Amygdala (tissue), 56 donors: ENCODE data around the gene ABHD1.
A peak's percentile ranks its signal among the peaks of the same experiment; 100 is the strongest.

Source experiments
- DNase-seq, 56 donors: peaks; one replicate each; lab custom pipeline; 2025; lab: John Stamatoyannopoulos, UW

Gene ABHD1

GRCh38 chr2:27086090-27086723, 37.4 kb upstream of the ABHD1 start:
- DNase-seq: peak; percentile 51 to 97 (median 89)

DNA sequence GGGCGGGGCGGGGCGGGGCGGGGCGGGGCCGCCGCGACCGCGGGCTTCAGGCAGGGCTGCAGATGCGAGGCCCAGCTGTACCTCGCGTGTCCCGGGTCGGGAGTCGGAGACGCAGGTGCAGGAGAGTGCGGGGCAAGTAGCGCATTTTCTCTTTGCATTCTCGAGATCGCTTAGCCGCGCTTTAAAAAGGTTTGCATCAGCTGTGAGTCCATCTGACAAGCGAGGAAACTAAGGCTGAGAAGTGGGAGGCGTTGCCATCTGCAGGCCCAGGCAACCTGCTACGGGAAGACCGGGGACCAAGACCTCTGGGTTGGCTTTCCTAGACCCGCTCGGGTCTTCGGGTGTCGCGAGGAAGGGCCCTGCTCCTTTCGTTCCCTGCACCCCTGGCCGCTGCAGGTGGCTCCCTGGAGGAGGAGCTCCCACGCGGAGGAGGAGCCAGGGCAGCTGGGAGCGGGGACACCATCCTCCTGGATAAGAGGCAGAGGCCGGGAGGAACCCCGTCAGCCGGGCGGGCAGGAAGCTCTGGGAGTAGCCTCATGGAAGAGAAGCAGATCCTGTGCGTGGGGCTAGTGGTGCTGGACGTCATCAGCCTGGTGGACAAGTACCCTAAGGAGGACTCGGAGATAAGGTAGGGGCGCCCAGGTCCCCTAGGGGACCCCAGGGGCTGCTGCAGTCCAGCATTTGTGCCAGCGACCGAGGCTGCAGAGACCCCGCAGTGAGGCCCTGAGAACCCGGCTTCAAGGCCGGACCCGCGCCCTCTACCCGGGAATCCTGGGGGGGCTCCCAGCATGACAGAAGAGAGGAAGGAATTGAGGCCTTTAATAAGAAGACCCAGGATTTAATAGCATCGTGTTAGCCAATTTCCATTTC, 36.7 kb upstream of the ABHD1 start, which contains the start of gene KHK:
Gene KHK (plus strand): TSS at position 49 of the 870 bp plus-strand sequence. CDS start 488 bp downstream, at position 537.
- peak in 27 of 56 donors; percentile 32 to 72 (median 57) for DNase-seq

GRCh38 chr2:27087823-27088410, 35.7 kb upstream of the ABHD1 start:
- DNase-seq: no peak

GRCh38 chr2:27088634-27089033, 35.0 kb upstream of the ABHD1 start:
- no peak for DNase-seq

DNA sequence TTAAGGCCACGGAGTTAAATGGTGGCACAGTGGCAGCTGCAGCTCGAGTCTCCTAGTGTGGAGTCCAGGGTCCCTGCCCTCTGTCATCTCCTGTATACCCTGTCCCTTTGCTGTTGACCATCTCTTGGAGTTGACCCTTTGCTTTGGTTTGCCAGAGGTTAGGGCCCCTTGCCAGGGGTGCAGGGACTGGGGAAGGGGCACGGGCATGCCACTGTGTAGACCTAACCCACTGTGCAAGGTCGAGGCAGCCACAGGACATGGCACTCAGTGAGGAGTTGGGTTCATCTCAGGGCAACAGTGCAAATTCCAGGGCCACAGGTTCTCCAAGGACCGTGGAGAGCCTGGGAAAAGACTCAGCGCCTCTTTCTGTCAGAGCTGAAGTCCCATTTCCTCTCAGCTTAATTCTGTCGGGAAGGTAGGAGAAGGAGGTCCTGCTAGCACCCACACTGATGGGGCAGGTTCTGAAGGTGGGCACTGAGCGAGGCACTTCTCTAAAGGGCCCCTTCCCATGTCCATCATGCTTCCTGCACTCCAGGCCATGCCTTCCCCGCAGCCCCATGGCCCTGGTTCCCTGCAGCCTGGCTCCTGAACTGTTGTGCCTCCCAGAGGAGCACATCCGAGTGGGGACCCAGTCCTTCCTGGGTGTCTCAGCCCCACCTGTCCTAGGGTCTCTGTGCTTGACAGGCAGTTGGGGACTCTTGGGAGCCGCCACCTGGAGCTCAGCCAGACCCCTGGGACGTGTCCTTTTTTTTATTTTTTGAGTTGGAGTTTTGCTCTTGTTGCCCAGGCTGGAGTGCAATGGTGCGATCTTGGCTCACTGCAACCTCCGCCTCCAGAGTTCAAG, 34.3 kb upstream of the ABHD1 start:
- DNase-seq: no peak

- DNase-seq: no peak
Observed at GRCh38 chr2:27091746-27092695, 31.6 kb upstream of the ABHD1 start.

DNA sequence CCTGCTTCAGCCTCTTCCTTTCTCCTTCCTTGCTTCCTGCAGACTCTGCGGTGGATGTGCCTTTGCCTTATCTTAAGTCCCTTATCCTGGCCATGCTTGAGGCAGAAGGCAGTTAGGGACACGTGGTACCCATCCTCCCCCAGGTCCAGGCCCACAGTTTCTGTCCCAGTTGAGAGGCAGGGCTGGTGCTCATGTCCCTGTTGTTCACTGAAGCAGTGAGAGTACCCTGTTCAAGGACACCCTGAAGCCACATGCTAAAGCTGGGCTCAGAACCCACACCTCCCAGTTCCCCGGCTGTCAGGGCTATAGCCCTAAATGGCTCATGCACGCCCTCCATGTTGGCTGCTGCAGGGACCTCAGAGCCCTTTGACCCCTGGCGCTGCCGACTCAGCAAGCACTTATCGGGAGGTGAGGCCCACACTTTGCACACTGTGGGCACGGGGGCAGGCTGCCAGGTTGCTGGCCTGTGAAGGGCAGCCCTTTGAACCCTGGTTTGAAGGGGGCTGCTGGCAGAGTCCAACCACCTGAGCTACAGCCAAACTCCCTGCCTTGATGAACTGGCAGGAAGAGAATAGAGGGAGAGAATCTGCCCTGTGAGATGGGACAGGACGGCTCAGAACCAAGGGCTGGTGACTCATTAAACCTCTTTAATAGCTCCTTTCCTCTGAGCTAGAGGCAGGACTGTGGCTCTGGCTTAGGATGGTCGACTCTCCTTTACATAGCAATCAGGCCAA, 30.8 kb upstream of the ABHD1 start:
- DNase-seq: no peak

GRCh38 chr2:27093430-27094352, 29.9 kb upstream of the ABHD1 start:
- no peak for DNase-seq

GRCh38 chr2:27094353-27094984, 29.1 kb upstream of the ABHD1 start:
- DNase-seq: no peak

DNA sequence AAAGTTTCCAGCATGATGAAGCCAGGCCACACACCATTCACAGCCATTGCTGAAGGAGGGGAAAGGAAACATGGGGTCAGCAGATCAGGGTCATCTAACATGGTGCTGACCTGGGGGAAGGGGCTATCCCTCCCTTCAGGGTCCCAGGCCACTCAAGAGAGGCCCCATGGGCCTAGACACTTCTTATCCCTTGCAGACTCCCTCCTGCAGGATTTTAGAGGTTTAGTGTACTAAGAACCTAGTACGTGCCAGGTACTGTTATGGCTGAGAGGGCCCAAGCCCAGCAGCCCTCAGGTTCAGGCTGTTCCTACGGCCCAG, 28.2 kb upstream of the ABHD1 start:
- DNase-seq: no peak

DNA sequence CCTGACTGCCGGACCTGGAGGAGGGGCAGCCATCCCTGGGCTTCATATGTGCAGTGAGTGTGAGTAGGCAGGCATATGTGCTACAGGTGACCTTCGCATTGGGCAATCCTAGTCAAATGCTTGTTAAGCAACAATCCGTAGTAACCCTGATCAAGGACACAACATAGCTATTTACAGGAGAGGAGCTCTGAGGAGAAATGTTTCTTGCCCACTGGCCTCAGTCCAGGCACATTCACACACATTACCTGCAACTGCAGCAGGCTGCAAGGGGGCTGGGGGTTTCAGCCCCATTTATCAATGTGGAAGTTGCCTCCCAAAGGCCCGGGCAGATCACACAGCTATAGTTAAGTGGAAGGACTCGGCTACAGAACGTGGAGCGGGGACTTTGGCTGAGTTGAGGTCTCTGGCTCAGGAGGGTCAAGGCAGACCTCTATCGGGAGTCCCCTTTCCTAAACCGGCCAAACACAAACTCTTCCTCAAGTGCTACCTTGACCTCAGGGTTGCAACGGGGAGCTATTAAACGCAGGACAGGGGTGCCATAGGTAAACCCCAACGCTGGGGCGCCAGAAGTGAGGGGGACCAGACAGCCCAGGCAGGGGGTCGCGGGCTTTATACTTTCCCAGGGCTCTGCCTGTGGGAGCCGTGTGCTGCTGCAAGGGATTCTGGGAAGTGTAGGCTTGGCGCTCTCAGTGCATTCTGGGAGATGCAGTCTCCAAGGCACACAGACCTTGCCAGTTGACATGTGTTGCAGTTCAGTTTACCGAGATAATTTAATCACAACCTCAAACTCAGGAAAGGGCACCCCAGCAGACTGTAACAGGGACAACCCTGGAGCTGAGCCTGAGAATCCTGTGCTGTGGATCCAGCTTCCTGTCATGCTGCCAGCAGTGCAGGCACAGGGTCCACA, 27.6 kb upstream of the ABHD1 start:
- peak in 45 of 56 donors; percentile 22 to 82 (median 51) for DNase-seq

DNA sequence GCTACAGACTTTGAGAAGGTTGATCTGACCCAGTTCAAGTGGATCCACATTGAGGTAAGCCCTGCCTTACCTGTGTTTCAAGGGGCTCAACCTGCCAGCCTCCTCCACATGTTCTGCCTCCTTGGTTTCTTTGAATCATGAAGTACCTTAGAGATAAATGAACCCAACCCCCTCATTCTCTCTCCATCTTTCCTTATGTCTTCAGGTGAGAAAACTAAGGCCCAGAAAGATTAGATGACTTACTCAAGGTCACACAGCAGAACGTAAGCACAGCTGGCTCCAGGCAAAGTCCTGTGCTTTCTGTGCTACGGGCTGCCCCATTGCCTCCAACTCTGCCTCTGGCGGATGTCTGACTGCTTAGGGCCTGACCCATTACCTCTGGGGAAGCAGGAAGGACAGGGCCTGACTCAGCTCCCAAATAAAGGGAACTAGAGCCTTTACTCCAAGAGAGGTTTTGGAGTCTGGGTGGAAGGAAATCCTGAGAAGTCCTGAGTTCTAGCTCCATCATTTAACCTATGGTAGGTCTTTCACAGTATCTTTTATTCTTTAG, 26.8 kb upstream of the ABHD1 start:
- DNase-seq: no peak

- no peak for DNase-seq
Observed at GRCh38 chr2:27097341-27097740, 26.3 kb upstream of the ABHD1 start.

- no peak for DNase-seq
Observed at GRCh38 chr2:27099334-27099955, 24.2 kb upstream of the ABHD1 start.

GRCh38 chr2:27100036-27100435, 23.6 kb upstream of the ABHD1 start:
- DNase-seq: no peak
